ENCODE data around the gene JAGN1. TPM values are rescaled to one million over a fixed set of nuclear protein-coding genes. Genes with fewer than 3 reads are reported as not detected.

JAGN1 gene
- 27.4 TPM for total RNA-seq

GRCh38 chr3:9890249-9891071, at the start of gene JAGN1:
TSS of gene JAGN1 (plus strand) at chr3:9890610. CDS start at chr3:9890723, 113 bp downstream.

GRCh38 chr3:9843715-9844438, 46.5 kb upstream of the JAGN1 start, which contains the start of gene RPUSD3:
TSS of gene RPUSD3 (minus strand) at chr3:9844008. CDS start at chr3:9843990, 18 bp downstream.

GRCh38 chr3:9879830-9880549, 10.4 kb upstream of the JAGN1 start, which contains the start of gene CIDEC:
TSS of gene CIDEC (minus strand) at chr3:9880253. CDS start at chr3:9878486, 1,767 bp downstream.

GRCh38 chr3:9902372-9903237, 12.2 kb downstream of the JAGN1 start, which contains the start of gene IL17RE:
TSS of gene IL17RE (plus strand) at chr3:9902848. CDS start at chr3:9902933, 85 bp downstream.

GRCh38 chr3:9916734-9917680, 26.6 kb downstream of the JAGN1 start, which contains the start of gene IL17RC:
TSS of gene IL17RC (plus strand) at chr3:9917098. CDS start at chr3:9917316, 218 bp downstream.

GRCh38 chr3:9933561-9934234, 43.3 kb downstream of the JAGN1 start, which contains the start of gene CRELD1:
TSS of gene CRELD1 (plus strand) at chr3:9933834. CDS start at chr3:9934439, 605 bp downstream.

Other genes with a start within 250 kb of the JAGN1 start
- 32.8 TPM for gene MTMR14, start 241.1 kb upstream of the JAGN1 start, total RNA-seq
- gene CPNE9, start 186.8 kb upstream of the JAGN1 start, total RNA-seq, result 3.8 TPM
- 26.8 TPM for gene BRPF1, start 158.9 kb upstream of the JAGN1 start, total RNA-seq
- 35.8 TPM for gene OGG1, start 140.7 kb upstream of the JAGN1 start, total RNA-seq
- 20.4 TPM for gene CAMK1, start 120.7 kb upstream of the JAGN1 start, total RNA-seq
- 44.0 TPM for gene TADA3, start 98.1 kb upstream of the JAGN1 start, total RNA-seq
- gene ARPC4, start 97.5 kb upstream of the JAGN1 start, total RNA-seq, result 72.3 TPM
- gene TTLL3, start 80.3 kb upstream of the JAGN1 start, total RNA-seq, result 115 TPM
- 29.3 TPM for gene RPUSD3, start 46.6 kb upstream of the JAGN1 start, total RNA-seq
- gene CIDEC, start 10.4 kb upstream of the JAGN1 start, total RNA-seq, result not detected
- gene IL17RE, start 12.2 kb downstream of the JAGN1 start, total RNA-seq, result 0.71 TPM
- 28.1 TPM for gene IL17RC, start 26.5 kb downstream of the JAGN1 start, total RNA-seq
- gene CRELD1, start 43.2 kb downstream of the JAGN1 start, total RNA-seq, result 51.0 TPM
- gene PRRT3, start 61.8 kb downstream of the JAGN1 start, total RNA-seq, result 2.9 TPM
- gene EMC3, start 96.2 kb downstream of the JAGN1 start, total RNA-seq, result 48.7 TPM
- 11.7 TPM for gene FANCD2, start 135.8 kb downstream of the JAGN1 start, total RNA-seq
- not detected for gene FANCD2OS, start 217.6 kb downstream of the JAGN1 start, total RNA-seq
- 92.9 TPM for gene BRK1, start 225.1 kb downstream of the JAGN1 start, total RNA-seq

All from camera-type eye (tissue), 1 donor.